ENCODE data around the gene NAA35. TPM values are rescaled to one million over a fixed set of nuclear protein-coding genes. Genes with fewer than 3 reads are reported as not detected.
"Not testable (repeated sequence)": the region's sequence is repeated elsewhere in the genome, so short reads cannot be mapped to it uniquely, and the experiment has no call there.

Gene NAA35
- total RNA-seq, 2 donors from 2014 or later: 29.4 to 32.2 TPM

GRCh38 chr9:86048018-86048742 is 107.2 kb downstream of the NAA35 start:
- H3K27me3 Mint-ChIP-seq; H3K27ac Mint-ChIP-seq; H3K9me3 Mint-ChIP-seq; ATAC-seq (replicated peaks); H3K4me3 Mint-ChIP-seq; H3K4me1 Mint-ChIP-seq; H3K36me3 Mint-ChIP-seq (ENCODE audit: low read depth): not testable (repeated sequence)

GRCh38 chr9:86052556-86053468 is 111.9 kb downstream of the NAA35 start:
- H3K27ac Mint-ChIP-seq: no peak overlapping the region
- H3K27me3 Mint-ChIP-seq: peaks cover 7% of the 10 kb centered on the region
- H3K9me3 Mint-ChIP-seq: no peaks in the 10 kb centered on the region
- H3K4me1 Mint-ChIP-seq: no peaks in the 10 kb centered on the region
- H3K36me3 Mint-ChIP-seq (ENCODE audit: low read depth): no peaks in the 10 kb centered on the region
- no peak for ATAC-seq (replicated peaks)
- H3K4me3 Mint-ChIP-seq: no peak overlapping the region

- Mint-ChIP-seq H3K36me3 (ENCODE audit: low read depth) (no peaks in the 10 kb centered on the region), H3K27me3 (peaks cover 13% of the 10 kb centered on the region), H3K4me3 (no peak overlapping the region), H3K27ac (no peak overlapping the region), H3K9me3 (no peaks in the 10 kb centered on the region), H3K4me1 (no peaks in the 10 kb centered on the region)
- no peak for ATAC-seq (replicated peaks)
These were observed 113.7 kb downstream of the NAA35 start for GRCh38 chr9:86054695-86055094.

- Mint-ChIP-seq H3K4me1 (no peaks in the 10 kb centered on the region), H3K36me3 (ENCODE audit: low read depth) (no peaks in the 10 kb centered on the region)
These were observed 116.5 kb downstream of the NAA35 start for GRCh38 chr9:86057491-86057890.

GRCh38 chr9:86061972-86062739 is 121.2 kb downstream of the NAA35 start:
- H3K27ac Mint-ChIP-seq: no peak overlapping the region
- no peaks in the 10 kb centered on the region for H3K4me1 Mint-ChIP-seq
- no peaks in the 10 kb centered on the region for H3K36me3 Mint-ChIP-seq (ENCODE audit: low read depth)
- H3K4me3 Mint-ChIP-seq: no peak overlapping the region
- H3K27me3 Mint-ChIP-seq: peaks cover 6% of the 10 kb centered on the region
- no peaks in the 10 kb centered on the region for H3K9me3 Mint-ChIP-seq
- ATAC-seq (replicated peaks): no peak

More at GRCh38 chr9:86057491-86057890, 116.5 kb downstream of the NAA35 start:
- H3K4me3 Mint-ChIP-seq: no peak overlapping the region
- no peaks in the 10 kb centered on the region for H3K9me3 Mint-ChIP-seq
- H3K27ac Mint-ChIP-seq: no peak overlapping the region
- peaks cover 9% of the 10 kb centered on the region for H3K27me3 Mint-ChIP-seq
- ATAC-seq (replicated peaks): no peak

GRCh38 chr9:86062845-86063693 is 122.1 kb downstream of the NAA35 start:
- Mint-ChIP-seq H3K9me3 (no peaks in the 10 kb centered on the region), H3K4me1 (no peaks in the 10 kb centered on the region), H3K27ac (no peak overlapping the region), H3K36me3 (ENCODE audit: low read depth) (no peaks in the 10 kb centered on the region), H3K4me3 (no peak overlapping the region), H3K27me3 (peaks cover 6% of the 10 kb centered on the region)
- no peak for ATAC-seq (replicated peaks)

GRCh38 chr9:86064220-86064619 is 123.3 kb downstream of the NAA35 start:
- no peak for ATAC-seq (replicated peaks)
- Mint-ChIP-seq H3K27me3 (peaks cover 3% of the 10 kb centered on the region), H3K36me3 (ENCODE audit: low read depth) (no peaks in the 10 kb centered on the region), H3K9me3 (no peaks in the 10 kb centered on the region), H3K27ac (no peak overlapping the region), H3K4me3 (no peak overlapping the region), H3K4me1 (no peaks in the 10 kb centered on the region)

- Mint-ChIP-seq H3K27ac (no peak overlapping the region), H3K4me3 (no peak overlapping the region), H3K9me3 (no peaks in the 10 kb centered on the region), H3K36me3 (ENCODE audit: low read depth) (no peaks in the 10 kb centered on the region), H3K27me3 (no peaks in the 10 kb centered on the region), H3K4me1 (no peaks in the 10 kb centered on the region)
- no peak for ATAC-seq (replicated peaks)
These were observed 128.4 kb downstream of the NAA35 start for GRCh38 chr9:86069206-86069869.

Other genes starting within 250 kb of the NAA35 start
- gene AGTPBP1, start 199.2 kb upstream of the NAA35 start, total RNA-seq: 10 to 100 TPM; 35.8 to 39.0 TPM
- 1 to 10 TPM; 2.0 to 2.8 TPM for gene GOLM1, start 158.4 kb downstream of the NAA35 start, total RNA-seq